Fibroblast of lung (primary cell): ENCODE measurements around the gene HIPK4.

ENCODE experiments used
- CTCF ChIP-seq, 2 donors: IDR thresholded peaks in 1 of 2; conservative IDR thresholded peaks in 1 of 2; 1 replicate in 1 of 2; 2 replicates in 1 of 2; pipeline ENCODE4 v1.5.1; 2011 to 2012; ENCODE audit warnings: low read length in 2 of 2, control low read depth in 1 of 2, inconsistent platforms in 1 of 2, low read depth in 1 of 2, mild to moderate bottlenecking in 1 of 2
- EZH2 ChIP-seq: IDR thresholded peaks from 2 replicates; pipeline ENCODE4 v1.5.1; 2012; ENCODE audit warnings: low read length, control low read depth, mild to moderate bottlenecking; ENCODE audit errors: missing control alignments

GRCh38 chr19:40416918-40417642 lies 27.1 kb upstream of the HIPK4 start:
- no peak for TF ChIP-seq CTCF (conservative IDR thresholded peaks at IDR 0.05 in 1 of 2, IDR thresholded peaks at IDR 0.05 in 1 of 2; ENCODE audit: low read depth in 1 of 2, low read length in 2 of 2)
- TF ChIP-seq EZH2 = no peak
